NCI-H2227 (cell line): ENCODE results near the gene BICD2.

ENCODE experiments used
- DNase-seq: peaks from one replicate; lab custom pipeline; 2025; ENCODE audit not compliant: unreplicated experiment; lab: John Stamatoyannopoulos, UW

BICD2 gene

GRCh38 chr9:92716557-92716956 is 48.1 kb downstream of the BICD2 start:
- DNase-seq = peak; percentile 67

- DNase-seq = no peak
Measured at GRCh38 chr9:92715488-92716231, 49.0 kb downstream of the BICD2 start.

GRCh38 chr9:92714787-92715487 is 49.7 kb downstream of the BICD2 start:
- no peak for DNase-seq

- no peak for DNase-seq
Measured at GRCh38 chr9:92714016-92714415, 50.6 kb downstream of the BICD2 start.

DNA sequence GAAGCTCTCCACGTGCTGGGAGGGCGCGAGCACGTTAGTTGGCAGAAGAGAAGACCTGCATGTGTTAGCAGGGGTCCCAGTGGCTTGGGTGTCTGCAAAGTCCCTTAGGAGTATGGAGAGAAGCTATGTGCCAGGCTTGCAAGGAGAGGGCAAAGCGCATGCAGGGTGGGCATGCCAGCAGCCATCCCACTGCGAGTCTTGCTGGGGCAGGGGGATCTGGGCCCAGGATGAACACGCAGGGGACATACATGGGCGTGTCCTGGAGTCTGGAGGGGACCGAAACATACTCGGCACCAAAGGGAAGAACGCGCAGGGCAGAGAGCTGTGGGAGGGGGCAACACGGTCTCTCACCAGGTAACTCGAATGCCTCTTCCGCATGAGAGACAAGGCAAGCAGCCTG is 51.1 kb downstream of the BICD2 start:
- no peak for DNase-seq

DNA sequence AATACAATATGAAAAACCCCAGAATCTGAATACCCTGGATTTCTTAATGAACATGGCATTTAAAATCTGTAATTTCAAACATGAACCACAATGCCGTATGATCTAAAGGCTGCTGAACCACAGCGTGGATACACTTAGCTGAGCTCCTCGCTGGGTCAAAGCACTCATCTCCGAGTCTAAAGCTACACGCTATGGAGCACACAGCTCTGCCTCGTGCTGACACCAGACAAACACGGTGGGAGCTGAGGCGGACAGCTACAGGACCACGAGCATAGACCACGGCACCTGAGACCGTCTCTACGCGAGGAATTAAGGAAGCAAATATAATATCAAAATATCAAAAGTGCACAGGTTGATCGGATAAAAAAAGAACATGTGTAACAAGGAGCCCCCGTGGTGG is 51.9 kb downstream of the BICD2 start:
- DNase-seq = no peak

GRCh38 chr9:92711844-92712243 is 52.8 kb downstream of the BICD2 start:
- DNase-seq = no peak

- no peak for DNase-seq
Measured at GRCh38 chr9:92711146-92711545, 53.5 kb downstream of the BICD2 start.

DNA sequence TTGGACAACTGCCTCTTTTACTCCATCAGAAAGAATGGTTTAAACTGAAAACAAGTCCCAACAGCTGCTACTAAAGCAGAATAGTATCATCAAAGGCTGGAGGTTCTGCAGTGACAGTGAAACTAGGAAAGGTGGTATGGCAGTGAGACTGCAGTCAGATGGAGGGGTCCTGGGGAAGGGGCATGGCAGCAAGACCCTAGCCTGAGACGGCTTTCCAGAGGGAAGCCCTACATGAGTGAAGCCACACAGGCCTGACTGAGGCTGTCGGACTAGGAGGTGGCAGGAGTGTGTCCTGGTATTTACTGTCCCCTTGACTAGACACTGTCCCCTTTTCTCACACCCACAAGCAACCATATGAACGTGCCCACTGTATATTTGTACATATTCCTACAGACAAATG is 54.3 kb downstream of the BICD2 start:
- no peak for DNase-seq

- no peak for DNase-seq
Measured at GRCh38 chr9:92709954-92710353, 54.7 kb downstream of the BICD2 start.

- DNase-seq = no peak
Measured at GRCh38 chr9:92709240-92709639, 55.4 kb downstream of the BICD2 start.

- DNase-seq = no peak
Measured at GRCh38 chr9:92707530-92707929, 57.1 kb downstream of the BICD2 start.

GRCh38 chr9:92706218-92706940 is 58.3 kb downstream of the BICD2 start:
- DNase-seq = no peak

GRCh38 chr9:92704528-92704927 is 60.1 kb downstream of the BICD2 start:
- no peak for DNase-seq

GRCh38 chr9:92696619-92697018 is 68.0 kb downstream of the BICD2 start:
- no peak for DNase-seq

DNA sequence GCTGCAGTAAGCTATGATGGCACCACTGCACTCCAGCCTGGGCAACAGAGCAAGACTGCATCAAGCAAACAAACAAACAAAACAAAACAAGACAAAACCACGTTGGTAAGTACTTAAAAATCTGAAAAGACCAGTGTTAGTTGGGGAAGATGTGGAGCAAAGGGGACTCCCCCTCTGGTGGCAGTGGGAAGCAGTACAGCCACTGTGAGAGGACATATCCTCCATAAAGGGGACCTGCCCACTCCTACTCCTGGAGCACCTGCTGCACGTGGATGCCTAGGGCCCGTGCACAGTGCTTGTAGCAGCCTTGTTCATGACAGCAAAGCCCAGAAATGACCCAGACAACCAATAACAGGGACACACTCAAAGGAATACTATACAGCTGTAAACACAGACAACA is 77.7 kb downstream of the BICD2 start:
- DNase-seq = no peak

GRCh38 chr9:92685022-92685421 is 79.6 kb downstream of the BICD2 start:
- DNase-seq = no peak

- no peak for DNase-seq
Measured at GRCh38 chr9:92682269-92682668, 82.4 kb downstream of the BICD2 start.

GRCh38 chr9:92680166-92681119 is 84.2 kb downstream of the BICD2 start:
- DNase-seq = no peak

DNA sequence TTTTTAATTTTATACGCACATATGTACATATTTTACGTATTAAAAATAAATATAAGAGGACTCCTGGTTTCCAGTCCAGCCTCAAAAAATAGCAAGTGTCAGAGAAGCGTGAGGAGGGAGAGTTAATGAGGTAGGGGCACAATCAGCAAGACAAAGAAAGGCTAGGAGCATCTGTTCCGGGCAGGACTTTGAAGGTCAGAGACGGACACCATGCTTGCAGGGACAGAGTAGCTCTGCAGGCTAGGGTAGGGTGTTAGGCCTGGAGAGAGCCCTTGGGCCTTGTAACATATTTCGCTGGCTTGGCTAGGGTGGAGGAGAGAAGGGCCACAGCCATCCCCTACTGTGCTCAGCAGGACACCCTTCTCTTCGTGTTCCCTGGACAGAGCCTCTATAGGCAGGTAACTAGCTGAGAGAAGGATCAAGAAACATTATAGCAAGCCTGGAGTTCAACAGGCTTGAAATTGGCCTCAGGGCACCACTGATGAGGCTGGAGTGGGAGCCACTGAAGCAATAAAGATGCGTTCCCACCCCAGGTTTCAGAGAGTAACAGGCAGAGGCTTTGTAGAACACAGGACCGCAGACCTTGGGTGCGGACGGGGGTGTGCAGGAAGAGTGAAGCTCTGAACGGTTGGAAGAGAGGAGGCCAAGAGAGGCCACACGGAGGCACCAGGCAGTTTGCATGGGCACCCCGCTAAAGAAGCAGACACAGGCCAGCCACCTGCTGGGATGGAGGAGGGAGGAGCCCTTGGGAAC is 85.0 kb downstream of the BICD2 start:
- no peak for DNase-seq
